Colonic mucosa (tissue), 4 donors: ENCODE results near the gene PGAM2. TPM values are rescaled to one million over a fixed set of nuclear protein-coding genes. Genes with fewer than 3 reads are reported as not detected.
A peak's percentile ranks its signal among the peaks of the same experiment; 100 is the strongest.
"Not testable (repeated sequence)": the region's sequence is repeated elsewhere in the genome, so short reads cannot be mapped to it uniquely, and the experiment has no call there.

Experiments
- DNase-seq: peaks from one replicate; pipeline ENCODE4 v3.0.0-alpha.2; 2020
- H3K27ac ChIP-seq: fragments of 200-600 bp; one replicate; pipeline ENCODE4 v1.8.0; 2021
- H3K27me3 ChIP-seq: fragments of 200-600 bp; one replicate; pipeline ENCODE4 v1.8.0; 2021
- H3K36me3 ChIP-seq: fragments of 200-600 bp; one replicate; pipeline ENCODE4 v1.8.0; 2021
- H3K4me1 ChIP-seq: fragments of 200-600 bp; one replicate; pipeline ENCODE4 v1.8.0; 2021; ENCODE audit warnings: mild to moderate bottlenecking
- H3K4me3 ChIP-seq: fragments of 200-600 bp; one replicate; pipeline ENCODE4 v1.8.0; 2021
- H3K9ac ChIP-seq, 2 donors: one replicate each; pipeline ENCODE4 v1.7.0; 2013; ENCODE audit warnings: control low read depth in 2 of 2, low read depth in 2 of 2, low read length in 2 of 2
- H3K9me3 ChIP-seq: fragments of 200-600 bp; one replicate; pipeline ENCODE4 v1.8.0; 2021
- CTCF ChIP-seq: fragments of 200-600 bp; IDR thresholded peaks from one replicate; pipeline ENCODE4 v1.8.0; 2022; ENCODE audit warnings: antibody characterized with exemption, mild to moderate bottlenecking
- intact Hi-C: fragments of 100-400 bp; cut with DNase I; formaldehyde crosslinking; loops from one replicate; pipeline ENCODE4 v1.14.1; 2022
- microRNA-seq: library from miRNA; unstranded; fragments of <30 nt; microRNA quantifications from one replicate; pipeline ENCODE4, GENCODE V29; 2019
- total RNA-seq, 2 donors: library from RNA; stranded (reverse); fragmentation: NEBNext Ultra II Directional in 1 of 2; extraction: Animal tissue kit (Norgen Biotek cat#: 25700) in 1 of 2; gene quantifications; one replicate each; pipeline ENCODE4 v1.2.1, GENCODE V29; 2021
- donor health status: healthy.
- donor health status: DM: no; HTN: no; CAD: no.
- donor health status: DM: no; HTN: no; CAD: no.

PGAM2 gene
- total RNA-seq, 2 donors from 2014 or later: 0.29 to 0.52 TPM

- intact Hi-C loops, H3K4me1 ChIP-seq, H3K36me3 ChIP-seq, H3K9me3 ChIP-seq, H3K27me3 ChIP-seq: not testable (repeated sequence)
- TF ChIP-seq CTCF: peak; percentile 47
- Histone ChIP-seq H3K27ac (peak overlapping the region; percentile 36), H3K4me3 (peak overlapping the region; percentile 78), H3K9ac (peak overlapping the region; percentile 58 to 83)
- peak; percentile 98 for DNase-seq
Measured at GRCh38 chr7:44018857-44019807, 46.2 kb downstream of the PGAM2 start.

- H3K27me3 ChIP-seq, intact Hi-C loops, H3K9ac ChIP-seq, H3K36me3 ChIP-seq, H3K4me3 ChIP-seq, H3K4me1 ChIP-seq, DNase-seq, H3K27ac ChIP-seq, H3K9me3 ChIP-seq: not testable (repeated sequence)
Measured at GRCh38 chr7:44015090-44015489, 50.3 kb downstream of the PGAM2 start.

Small RNA genes within 50 kb of the gene (microRNA-seq; reads per million reads assigned to microRNA genes)
- not detected for gene MIR6837
- not detected for gene MIR6838

Other genes starting within 250 kb of the PGAM2 start
- gene MRPS24, start 196.1 kb downstream of the PGAM2 start, total RNA-seq: 100 to 1,000 TPM; 102 to 160 TPM
- gene URGCP, start 159.0 kb downstream of the PGAM2 start, total RNA-seq: 10 to 100 TPM; 45.5 to 65.7 TPM
- gene UBE2D4, start 139.1 kb downstream of the PGAM2 start, total RNA-seq: 10 to 100 TPM in 1 of 2 donors, 1 to 10 TPM in 1; 8.9 to 12.8 TPM
- not detected for gene SPDYE1, start 67.7 kb downstream of the PGAM2 start, total RNA-seq
- 100 to 1,000 TPM in 1 of 2 donors, 10 to 100 TPM in 1; 81.4 to 106 TPM for gene DBNL, start 20.9 kb downstream of the PGAM2 start, total RNA-seq
- gene POLM, start 17.0 kb upstream of the PGAM2 start, total RNA-seq: 10 to 100 TPM; 17.2 to 25.9 TPM
- gene AEBP1, start 38.8 kb upstream of the PGAM2 start, total RNA-seq: 10 to 100 TPM; 21.4 to 30.4 TPM
- gene POLD2, start 58.0 kb upstream of the PGAM2 start, total RNA-seq: 100 to 1,000 TPM in 1 of 2 donors, 10 to 100 TPM in 1; 54.8 to 161 TPM
- gene MYL7, start 75.8 kb upstream of the PGAM2 start, total RNA-seq: 1 to 10 TPM in 1 of 2 donors, not detected in 1; 2.2 TPM
- under 1 TPM; 0.17 to 0.19 TPM for gene GCK, start 123.9 kb upstream of the PGAM2 start, total RNA-seq
- gene YKT6, start 135.4 kb upstream of the PGAM2 start, total RNA-seq: 100 to 1,000 TPM in 1 of 2 donors, 10 to 100 TPM in 1; 83.0 to 103 TPM